ENCODE measurements around the gene CEMIP. TPM values are rescaled to one million over a fixed set of nuclear protein-coding genes. Genes with fewer than 3 reads are reported as not detected.

CEMIP gene
- total and polyA plus RNA-seq, 2 of the 13 experiments (the other 11 are each of a cell fraction or from before 2014, with no cell fraction given): 4.3 to 28.5 TPM

DNA sequence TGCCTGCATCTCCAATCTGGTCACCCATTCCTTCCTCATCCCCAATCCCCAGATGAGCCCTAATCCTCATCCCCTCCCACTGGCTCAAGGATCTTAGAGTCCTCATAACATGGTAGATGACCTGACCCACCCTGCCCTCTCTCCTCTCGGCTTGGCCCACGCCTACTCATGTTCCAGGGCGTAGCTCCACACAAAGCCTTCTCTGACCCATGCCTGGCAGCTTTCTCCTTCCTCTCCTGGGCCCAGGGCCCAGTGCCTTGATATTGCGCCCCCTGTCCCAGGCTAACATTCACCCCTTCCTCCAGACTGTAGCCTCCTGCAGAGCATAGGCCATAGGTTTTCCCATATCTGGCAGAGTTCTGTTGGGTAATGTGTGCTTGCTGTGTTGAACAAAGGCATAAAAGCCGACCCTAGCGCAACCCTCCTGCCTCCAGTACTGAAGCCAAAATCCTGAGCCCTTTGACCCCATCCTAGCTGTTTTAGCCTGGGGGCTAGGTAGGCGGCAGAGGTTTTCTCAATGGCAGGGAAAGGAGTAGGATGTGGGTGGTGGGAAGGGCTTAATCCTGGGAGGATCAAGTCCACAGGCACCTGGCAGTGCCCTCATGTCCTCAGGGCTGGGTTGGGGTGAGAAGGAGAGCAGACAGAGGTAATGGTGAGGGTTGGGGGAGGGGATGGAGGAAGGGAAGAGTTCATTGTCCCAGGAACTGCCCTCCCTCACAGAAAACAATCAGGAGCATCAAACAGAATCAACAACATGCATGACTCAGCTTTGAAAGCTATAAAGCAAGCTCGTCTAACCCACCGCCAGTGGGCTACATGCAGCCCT, 175.0 kb downstream of the CEMIP start (continued):
- TF ChIP-seq, protein P1, sequence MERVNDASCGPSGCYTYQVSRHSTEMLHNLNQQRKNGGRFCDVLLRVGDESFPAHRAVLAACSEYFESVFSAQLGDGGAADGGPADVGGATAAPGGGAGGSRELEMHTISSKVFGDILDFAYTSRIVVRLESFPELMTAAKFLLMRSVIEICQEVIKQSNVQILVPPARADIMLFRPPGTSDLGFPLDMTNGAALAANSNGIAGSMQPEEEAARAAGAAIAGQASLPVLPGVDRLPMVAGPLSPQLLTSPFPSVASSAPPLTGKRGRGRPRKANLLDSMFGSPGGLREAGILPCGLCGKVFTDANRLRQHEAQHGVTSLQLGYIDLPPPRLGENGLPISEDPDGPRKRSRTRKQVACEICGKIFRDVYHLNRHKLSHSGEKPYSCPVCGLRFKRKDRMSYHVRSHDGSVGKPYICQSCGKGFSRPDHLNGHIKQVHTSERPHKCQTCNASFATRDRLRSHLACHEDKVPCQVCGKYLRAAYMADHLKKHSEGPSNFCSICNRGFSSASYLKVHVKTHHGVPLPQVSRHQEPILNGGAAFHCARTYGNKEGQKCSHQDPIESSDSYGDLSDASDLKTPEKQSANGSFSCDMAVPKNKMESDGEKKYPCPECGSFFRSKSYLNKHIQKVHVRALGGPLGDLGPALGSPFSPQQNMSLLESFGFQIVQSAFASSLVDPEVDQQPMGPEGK (CRISPR knock-in tag; IDR thresholded peaks at IDR 0.05): peak; percentile 55; the same call in 1 of the 2 replicates
- TF ChIP-seq IKZF4 (CRISPR knock-in tag; IDR thresholded peaks at IDR 0.05; ENCODE audit: borderline replicate concordance, low read depth, not compliant biosample characterization) (no peak), NR2F2 (IDR thresholded peaks at IDR 0.05; ENCODE audit: borderline replicate concordance, low read depth) (no peak), ARNT (IDR thresholded peaks at IDR 0.05) (no peak), ETV5 (CRISPR knock-in tag; IDR thresholded peaks at IDR 0.05; ENCODE audit: borderline replicate concordance) (no peak; the same call in 1 of the 2 replicates), IRX3 (CRISPR knock-in tag; IDR thresholded peaks at IDR 0.05; ENCODE audit: borderline replicate concordance, low read depth) (no peak), LCORL (IDR thresholded peaks at IDR 0.05) (no peak), LCORL (CRISPR knock-in tag; IDR thresholded peaks at IDR 0.05) (peak; percentile 56; the same call in 1 of the 2 replicates), ISX (CRISPR knock-in tag; conservative IDR thresholded peaks at IDR 0.05) (no peak), ZNF382 (CRISPR knock-in tag; IDR thresholded peaks at IDR 0.05; ENCODE audit: borderline replicate concordance) (no peak), ZNF329 (CRISPR knock-in tag; IDR thresholded peaks at IDR 0.05; ENCODE audit: low read depth) (no peak), TAF1 (CRISPR knock-in tag; IDR thresholded peaks at IDR 0.05) (no peak), MIER2 (CRISPR knock-in tag; IDR thresholded peaks at IDR 0.05) (no peak), RELA (CRISPR knock-in tag; IDR thresholded peaks at IDR 0.05) (no peak), ZNF354B (CRISPR knock-in tag; IDR thresholded peaks at IDR 0.05) (no peak), SOX6 (IDR thresholded peaks at IDR 0.05) (no peak), SOX6 (CRISPR knock-in tag; IDR thresholded peaks at IDR 0.05) (peak; percentile 65)
- TF ChIP-seq, protein P2, sequence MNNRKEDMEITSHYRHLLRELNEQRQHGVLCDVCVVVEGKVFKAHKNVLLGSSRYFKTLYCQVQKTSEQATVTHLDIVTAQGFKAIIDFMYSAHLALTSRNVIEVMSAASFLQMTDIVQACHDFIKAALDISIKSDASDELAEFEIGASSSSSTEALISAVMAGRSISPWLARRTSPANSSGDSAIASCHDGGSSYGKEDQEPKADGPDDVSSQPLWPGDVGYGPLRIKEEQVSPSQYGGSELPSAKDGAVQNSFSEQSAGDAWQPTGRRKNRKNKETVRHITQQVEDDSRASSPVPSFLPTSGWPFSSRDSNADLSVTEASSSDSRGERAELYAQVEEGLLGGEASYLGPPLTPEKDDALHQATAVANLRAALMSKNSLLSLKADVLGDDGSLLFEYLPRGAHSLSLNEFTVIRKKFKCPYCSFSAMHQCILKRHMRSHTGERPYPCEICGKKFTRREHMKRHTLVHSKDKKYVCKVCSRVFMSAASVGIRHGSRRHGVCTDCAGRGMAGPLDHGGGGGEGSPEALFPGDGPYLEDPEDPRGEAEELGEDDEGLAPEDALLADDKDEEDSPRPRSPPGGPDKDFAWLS (CRISPR knock-in tag; IDR thresholded peaks at IDR 0.05; ENCODE audit: borderline replicate concordance): no peak
- TF ChIP-seq, protein P3, sequence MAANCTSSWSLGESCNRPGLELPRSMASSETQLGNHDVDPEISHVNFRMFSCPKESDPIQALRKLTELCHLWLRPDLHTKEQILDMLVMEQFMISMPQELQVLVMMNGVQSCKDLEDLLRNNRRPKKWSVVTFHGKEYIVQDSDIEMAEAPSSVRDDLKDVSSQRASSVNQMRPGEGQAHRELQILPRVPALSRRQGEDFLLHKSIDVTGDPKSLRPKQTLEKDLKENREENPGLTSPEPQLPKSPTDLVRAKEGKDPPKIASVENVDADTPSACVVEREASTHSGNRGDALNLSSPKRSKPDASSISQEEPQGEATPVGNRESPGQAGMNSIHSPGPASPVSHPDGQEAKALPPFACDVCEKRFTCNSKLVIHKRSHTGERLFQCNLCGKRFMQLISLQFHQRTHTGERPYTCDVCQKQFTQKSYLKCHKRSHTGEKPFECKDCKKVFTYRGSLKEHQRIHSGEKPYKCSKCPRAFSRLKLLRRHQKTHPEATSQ (CRISPR knock-in tag; IDR thresholded peaks at IDR 0.05; ENCODE audit: borderline replicate concordance): no peak
